Prostate gland (tissue), 2 donors: ENCODE measurements around the gene CTTN.

Source experiments
- CTCF ChIP-seq, 4 experiments: fragments of 200-600 bp in 2 of 4; fragments of 450-650 bp in 2 of 4; sonication (generic) in 2 of 4; IDR thresholded peaks; 1 replicate in 3 of 4; 2 replicates in 1 of 4; pipeline ENCODE4 v1.5.1; 2016 to 2019; ENCODE audit warnings: antibody characterized with exemption in 4 of 4, mild to moderate bottlenecking in 2 of 4, moderate library complexity in 2 of 4
- POLR2A ChIP-seq: fragments of 450-650 bp; IDR thresholded peaks from one replicate; pipeline ENCODE4 v1.6.1; 2016; ENCODE audit warnings: antibody characterized with exemption, mild to moderate bottlenecking

- TF ChIP-seq POLR2A (no peak), CTCF (IDR thresholded peaks at IDR 0.05) (no peak)
Measured at GRCh38 chr11:70360211-70360610, 38.1 kb upstream of the CTTN start.
